Measurements from ENCODE around the gene CNST. TPM values are rescaled to one million over a fixed set of nuclear protein-coding genes. Genes with fewer than 3 reads are reported as not detected.

CNST gene
- total and polyA plus RNA-seq, 9 of the 15 experiments (the other 6 are each of a cell fraction or from before 2014, with no cell fraction given): 17.0 to 55.3 (median 30.8) TPM

DNA sequence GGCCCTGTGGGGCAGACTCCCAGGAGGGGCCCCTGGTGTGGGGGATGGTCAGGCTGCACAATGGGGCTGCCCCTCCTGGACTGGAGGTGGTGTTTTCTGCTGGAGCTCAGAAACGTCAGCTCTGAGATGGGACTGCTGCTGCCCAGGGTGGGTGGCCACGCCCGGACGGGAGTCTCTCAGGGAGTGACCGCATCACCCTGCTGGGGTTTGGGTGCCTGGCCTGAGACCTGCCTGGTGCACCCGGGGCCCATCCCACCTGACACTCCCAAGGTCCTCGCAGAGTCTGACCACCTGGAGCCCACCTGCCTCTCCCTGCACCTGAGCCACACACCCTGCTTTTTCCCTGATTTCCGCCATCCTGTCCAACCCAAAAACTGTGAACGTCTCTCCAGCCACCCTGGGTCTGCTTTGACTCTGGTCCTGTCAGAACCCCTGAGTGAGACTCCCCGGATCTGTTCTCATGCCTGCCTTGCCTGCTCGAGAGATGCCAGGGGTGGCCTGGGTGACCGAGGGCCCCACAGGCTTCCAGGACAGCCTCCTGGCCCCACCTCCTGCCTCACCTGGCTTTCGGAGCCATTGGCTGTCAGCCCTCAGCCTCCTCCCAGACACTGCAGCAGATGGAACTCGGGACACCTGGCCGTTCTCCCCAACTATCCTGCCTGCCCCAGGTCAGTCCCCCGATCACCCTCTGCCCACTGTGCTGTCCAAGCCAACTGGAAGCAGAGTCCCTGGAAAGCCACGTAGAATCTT is 47.6 kb upstream of the CNST start (continued):
- TF ChIP-seq, protein P1, sequence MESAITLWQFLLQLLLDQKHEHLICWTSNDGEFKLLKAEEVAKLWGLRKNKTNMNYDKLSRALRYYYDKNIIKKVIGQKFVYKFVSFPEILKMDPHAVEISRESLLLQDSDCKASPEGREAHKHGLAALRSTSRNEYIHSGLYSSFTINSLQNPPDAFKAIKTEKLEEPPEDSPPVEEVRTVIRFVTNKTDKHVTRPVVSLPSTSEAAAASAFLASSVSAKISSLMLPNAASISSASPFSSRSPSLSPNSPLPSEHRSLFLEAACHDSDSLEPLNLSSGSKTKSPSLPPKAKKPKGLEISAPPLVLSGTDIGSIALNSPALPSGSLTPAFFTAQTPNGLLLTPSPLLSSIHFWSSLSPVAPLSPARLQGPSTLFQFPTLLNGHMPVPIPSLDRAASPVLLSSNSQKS (CRISPR knock-in tag; IDR thresholded peaks at IDR 0.05): no peak
- TF ChIP-seq NONO (IDR thresholded peaks at IDR 0.05; ENCODE audit: low read depth in 2 of 2, low read length in 1 of 2) (no peak), CREB1 (IDR thresholded peaks at IDR 0.05) (no peak), CREB1 (CRISPR knock-in tag; IDR thresholded peaks at IDR 0.05) (no peak), POLR2AphosphoS2 (IDR thresholded peaks at IDR 0.05; ENCODE audit: low read length) (no peak)

- no peak for ATAC-seq
- no TSS peak for BruUV-seq (replicated peaks)
- Histone ChIP-seq H3K4me3 (no peak overlapping the region), H3K9me3 (replicated peaks; ENCODE audit: control insufficient read depth, insufficient read depth, low read depth, low read length) (peaks cover 26% of the 10 kb centered on the region), H3K9ac (ENCODE audit: insufficient read depth in 1 of 2, low read depth in 2 of 2, low read length in 2 of 2) (no peak overlapping the region), H3K4me1 (replicated peaks in 1 of 2; ENCODE audit: control insufficient read depth in 2 of 2, insufficient read depth in 2 of 2, low read length in 2 of 2) (peaks cover 0 to 6% of the 10 kb centered on the region in 2 experiments; a peak in 1 of 5 replicates), H3K4me2 (ENCODE audit: insufficient read depth, low read length) (no peak overlapping the region), H3K27ac (ENCODE audit: extremely low read depth, low read depth, low read length) (no peak overlapping the region), H3K9me1 (ENCODE audit: control insufficient read depth, insufficient read depth, low read length) (no peaks in the 10 kb centered on the region), H3K27me3 (ENCODE audit: control insufficient read depth in 2 of 2, insufficient read depth in 2 of 2, low read length in 2 of 2) (peaks cover 0 to 41% of the 10 kb centered on the region in 2 experiments; a peak in 2 of 5 replicates), H2AFZ (ENCODE audit: low read depth, low read length) (no peak overlapping the region), H3K36me3 (ENCODE audit: control insufficient read depth, insufficient read depth, low read length) (no peaks in the 10 kb centered on the region), H3K79me2 (ENCODE audit: control insufficient read depth, insufficient read depth, low read length) (no peaks in the 10 kb centered on the region), H4K20me1 (replicated peaks; ENCODE audit: control insufficient read depth, insufficient read depth, low read length) (no peaks in the 10 kb centered on the region)
- no peak for DNase-seq (ENCODE audit: extremely low read depth in 1 of 4, low spot score in 3 of 4)
- intact Hi-C loops (cut with micrococcal nuclease): no loop called here
- FAIRE-seq: no peak
- ChIA-PET POLR2A (no interaction called here), CTCF (ENCODE audit: low intra/inter-chr PET ratio) (no interaction called here)
- no CpG with 5 or more reads among the region's 1 CpG for WGBS (ENCODE audit: insufficient coverage, low coverage, missing lambda C conversion rate)
- in situ Hi-C loops (cut with MboI): no loop called here
- no peak for TF ChIP-seq ETV6 (IDR thresholded peaks at IDR 0.05; ENCODE audit: borderline replicate concordance in 1 of 2, low read depth in 2 of 2, low read length in 1 of 2)
- TF ChIP-seq ETV6 (CRISPR knock-in tag; IDR thresholded peaks at IDR 0.05; ENCODE audit: borderline replicate concordance): no peak
- no peak for TF ChIP-seq EHMT2 (IDR thresholded peaks at IDR 0.05)
- TF ChIP-seq, protein P2, sequence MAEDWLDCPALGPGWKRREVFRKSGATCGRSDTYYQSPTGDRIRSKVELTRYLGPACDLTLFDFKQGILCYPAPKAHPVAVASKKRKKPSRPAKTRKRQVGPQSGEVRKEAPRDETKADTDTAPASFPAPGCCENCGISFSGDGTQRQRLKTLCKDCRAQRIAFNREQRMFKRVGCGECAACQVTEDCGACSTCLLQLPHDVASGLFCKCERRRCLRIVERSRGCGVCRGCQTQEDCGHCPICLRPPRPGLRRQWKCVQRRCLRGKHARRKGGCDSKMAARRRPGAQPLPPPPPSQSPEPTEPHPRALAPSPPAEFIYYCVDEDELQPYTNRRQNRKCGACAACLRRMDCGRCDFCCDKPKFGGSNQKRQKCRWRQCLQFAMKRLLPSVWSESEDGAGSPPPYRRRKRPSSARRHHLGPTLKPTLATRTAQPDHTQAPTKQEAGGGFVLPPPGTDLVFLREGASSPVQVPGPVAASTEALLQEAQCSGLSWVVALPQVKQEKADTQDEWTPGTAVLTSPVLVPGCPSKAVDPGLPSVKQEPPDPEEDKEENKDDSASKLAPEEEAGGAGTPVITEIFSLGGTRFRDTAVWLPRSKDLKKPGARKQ (CRISPR knock-in tag; IDR thresholded peaks at IDR 0.05): no peak
- TF ChIP-seq NR2C1 (IDR thresholded peaks at IDR 0.05): no peak
- TF ChIP-seq NR2C1 (tag; IDR thresholded peaks at IDR 0.05): no peak
- TF ChIP-seq POLR3G (IDR thresholded peaks at IDR 0.05; ENCODE audit: extremely low read depth, insufficient read length, insufficient replicate concordance): no peak
- no peak for TF ChIP-seq ZNF75A (CRISPR knock-in tag; IDR thresholded peaks at IDR 0.05)
Measured at GRCh38 chr1:246519514-246519913, 46.7 kb upstream of the CNST start.

Data from K562 (cell line).